HG02678 (cell line): ENCODE data around the gene LRRC46.
A peak's percentile ranks its signal among the peaks of the same experiment; 100 is the strongest.

Source experiments
- ATAC-seq: cut with Tn5 transposase; IDR thresholded peaks from one replicate; pipeline ENCODE4 v1.9.1; 2021; ENCODE audit warnings: mild to moderate bottlenecking, moderate library complexity; ENCODE audit not compliant: unreplicated experiment

Gene LRRC46, protein sequence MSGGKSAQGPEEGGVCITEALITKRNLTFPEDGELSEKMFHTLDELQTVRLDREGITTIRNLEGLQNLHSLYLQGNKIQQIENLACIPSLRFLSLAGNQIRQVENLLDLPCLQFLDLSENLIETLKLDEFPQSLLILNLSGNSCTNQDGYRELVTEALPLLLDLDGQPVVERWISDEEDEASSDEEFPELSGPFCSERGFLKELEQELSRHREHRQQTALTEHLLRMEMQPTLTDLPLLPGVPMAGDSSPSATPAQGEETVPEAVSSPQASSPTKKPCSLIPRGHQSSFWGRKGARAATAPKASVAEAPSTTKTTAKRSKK

DNA sequence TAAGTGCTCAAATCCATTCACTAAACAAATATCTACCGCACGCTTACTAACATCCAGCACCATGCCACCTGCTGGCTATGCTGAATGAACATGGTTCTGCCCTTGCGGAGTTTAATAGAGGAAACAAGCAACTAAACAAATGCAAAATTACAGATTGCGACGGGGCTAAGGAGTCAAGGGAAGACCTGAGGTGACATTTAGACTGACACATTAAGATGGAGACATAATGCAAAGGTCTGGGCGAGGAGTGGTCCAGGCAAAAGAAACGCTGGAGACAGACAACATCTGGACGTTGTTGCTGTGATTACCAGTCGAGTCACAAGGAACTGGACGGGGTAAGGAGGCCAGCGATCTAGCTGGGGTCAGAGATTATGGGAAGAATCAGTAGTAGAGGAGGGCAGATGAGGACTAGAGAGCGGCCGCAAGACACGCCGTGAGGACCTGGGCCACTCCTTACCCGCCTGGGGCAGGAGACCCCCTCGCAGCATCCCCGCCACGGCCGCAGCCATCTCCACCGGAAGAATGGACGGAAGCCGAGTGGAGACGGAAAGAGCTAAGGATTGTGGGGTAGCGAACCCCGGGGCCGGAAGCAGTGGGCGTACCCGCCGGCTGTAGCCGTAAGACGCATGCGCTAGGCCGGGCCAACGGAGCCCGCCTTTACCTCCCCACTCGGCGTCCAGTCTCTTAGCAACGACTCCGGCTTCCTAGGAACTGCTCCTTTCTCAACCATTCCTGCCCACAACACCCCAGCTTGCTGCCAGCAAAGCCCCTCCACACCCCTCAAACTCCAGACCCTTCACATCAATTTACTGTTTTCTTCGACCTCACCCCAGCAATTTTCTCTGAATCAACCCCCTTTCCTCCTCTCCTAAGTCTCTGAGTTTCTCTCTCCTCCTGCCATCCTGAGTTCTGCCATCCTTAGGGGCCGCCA, at the start of gene LRRC46, which contains the start of gene MRPL10:
LRRC46 (plus strand) TSS at position 668 of the 931 bp plus-strand sequence. CDS start 320 bp downstream, outside the sequence.
MRPL10 (minus strand) TSS at position 539 of the 931 bp plus-strand sequence; CDS start at position 509, 30 bp downstream.
- ATAC-seq, result peak; percentile 93

DNA sequence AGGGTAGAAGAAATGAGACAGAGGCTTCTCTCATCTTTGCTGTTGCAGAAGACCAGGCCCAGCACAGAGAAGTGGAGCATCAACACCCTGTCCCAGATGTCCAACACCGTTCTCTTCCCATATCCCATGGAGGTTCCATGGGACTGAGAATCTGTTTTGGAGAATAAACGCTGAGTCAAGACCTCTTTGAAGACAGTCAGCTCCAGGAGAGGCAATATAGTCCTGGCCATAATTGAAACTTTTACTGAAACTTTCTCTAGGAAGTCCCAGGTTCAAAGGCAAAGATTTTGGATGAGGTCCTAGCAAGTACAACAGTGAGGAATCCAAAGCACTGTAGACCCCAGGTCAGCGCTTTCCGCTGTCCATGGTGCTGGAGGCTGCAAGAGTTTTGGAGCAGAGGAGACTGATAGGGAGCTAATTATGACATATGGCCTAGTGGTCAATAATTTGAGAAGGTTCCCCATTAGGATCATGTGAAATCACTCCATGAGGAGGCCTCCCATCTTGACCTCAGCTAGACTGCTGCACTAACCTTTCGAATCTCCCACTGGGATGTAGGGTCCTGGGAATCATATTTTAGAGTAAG, 45.8 kb upstream of the LRRC46 start:
- no peak for ATAC-seq

DNA sequence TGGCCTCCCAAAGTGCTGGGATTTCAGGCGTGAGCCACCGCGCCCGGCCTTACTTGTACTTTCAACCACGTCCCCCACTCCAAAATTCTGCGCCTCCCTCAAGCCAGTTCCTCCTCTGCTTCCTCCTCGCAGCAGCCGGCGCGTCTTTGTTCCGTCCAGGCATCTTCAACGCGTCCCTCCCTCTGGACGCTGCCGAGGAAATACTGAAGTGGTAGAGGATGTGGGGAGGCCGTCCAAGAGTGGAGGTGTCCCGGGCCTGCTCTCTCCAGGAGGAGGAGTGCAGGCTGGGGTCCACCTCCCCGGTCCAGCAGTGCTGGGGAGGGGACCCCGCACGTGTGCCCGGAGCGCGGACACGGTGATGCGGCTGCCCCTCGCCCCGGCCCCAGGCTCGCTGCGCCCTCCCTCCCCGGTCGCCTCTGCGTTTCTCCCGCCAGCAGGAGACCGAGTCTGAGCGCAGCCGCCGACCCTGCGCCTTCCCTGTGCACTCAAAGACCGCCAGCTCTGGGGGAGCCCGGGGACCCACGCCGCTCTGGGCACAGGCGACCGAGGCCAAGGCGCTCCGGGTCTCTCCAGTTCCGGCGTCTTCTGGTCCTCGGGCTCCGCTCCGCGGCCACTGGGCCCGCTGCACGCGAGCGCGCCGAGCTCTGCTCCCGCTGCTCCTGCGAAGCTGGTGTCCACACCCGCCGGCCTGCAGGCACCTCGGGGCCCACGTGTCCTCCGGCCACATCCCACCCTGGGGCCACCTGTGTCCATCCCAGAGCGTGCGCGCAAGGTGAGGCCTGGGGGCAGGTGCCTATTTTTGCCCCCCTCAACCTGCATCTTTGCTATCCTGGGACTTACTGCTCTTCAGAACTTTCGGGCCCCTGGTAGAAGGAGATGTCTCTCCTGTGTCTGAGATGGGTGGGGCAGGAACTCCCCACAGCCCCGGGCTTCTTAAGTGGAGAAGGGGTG, 41.6 kb upstream of the LRRC46 start:
- no peak for ATAC-seq

DNA sequence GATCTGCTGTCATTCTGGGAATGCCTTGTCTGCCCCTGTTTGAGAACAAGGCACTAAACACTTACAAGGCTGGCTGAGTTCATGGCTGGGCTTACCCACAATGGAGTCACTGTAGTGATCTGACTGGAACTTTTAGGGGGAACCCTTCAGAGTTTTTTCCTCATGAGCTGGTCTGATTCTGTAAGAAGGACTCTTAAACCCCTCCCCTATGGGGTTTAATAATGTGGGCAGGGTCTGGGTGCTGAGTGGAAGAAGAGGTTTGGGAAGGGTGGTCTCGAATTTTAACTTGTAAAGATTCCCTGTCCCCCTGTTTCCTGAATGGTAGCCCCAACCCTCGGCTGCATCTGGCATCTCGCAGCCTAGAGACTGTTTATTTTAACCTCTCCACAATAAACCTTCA, 40.4 kb upstream of the LRRC46 start:
- ATAC-seq, result no peak

DNA sequence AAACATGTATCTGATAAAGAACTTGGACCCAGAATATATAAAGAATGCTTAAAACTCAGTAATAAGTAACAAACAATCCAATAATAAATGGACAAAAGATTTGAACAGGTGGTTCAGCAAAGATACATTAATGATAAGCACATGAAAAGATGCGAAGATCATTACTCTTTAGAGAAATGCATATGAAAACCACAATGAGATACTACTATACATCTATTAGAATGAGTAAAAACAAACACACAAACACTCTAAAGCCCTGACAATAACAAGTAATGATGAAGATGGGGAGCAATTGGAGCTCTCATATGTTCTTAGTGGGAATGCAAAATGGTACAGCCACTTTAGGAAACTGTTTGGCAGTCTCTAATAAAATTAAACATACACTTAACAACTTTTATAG, 39.0 kb upstream of the LRRC46 start:
- ATAC-seq, result no peak

DNA sequence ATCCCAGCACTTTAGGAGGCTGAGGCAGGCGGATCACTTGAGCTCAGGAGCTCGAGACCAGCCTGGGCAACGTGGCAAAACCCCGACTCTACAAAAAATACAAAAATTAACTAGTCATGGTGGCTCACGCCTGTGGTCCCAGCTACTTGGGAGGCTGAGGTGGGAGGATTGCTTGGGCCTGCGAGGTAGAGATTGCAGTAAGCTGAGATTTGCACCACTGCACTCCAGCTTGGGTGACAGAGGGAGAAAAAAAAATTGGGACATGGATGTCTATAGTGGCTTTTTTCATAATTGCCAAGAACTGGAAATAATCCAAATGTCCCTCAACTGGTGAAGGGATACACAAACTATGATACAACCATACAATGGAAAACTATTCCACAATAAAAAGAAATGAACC, 38.5 kb upstream of the LRRC46 start:
- no peak for ATAC-seq

DNA sequence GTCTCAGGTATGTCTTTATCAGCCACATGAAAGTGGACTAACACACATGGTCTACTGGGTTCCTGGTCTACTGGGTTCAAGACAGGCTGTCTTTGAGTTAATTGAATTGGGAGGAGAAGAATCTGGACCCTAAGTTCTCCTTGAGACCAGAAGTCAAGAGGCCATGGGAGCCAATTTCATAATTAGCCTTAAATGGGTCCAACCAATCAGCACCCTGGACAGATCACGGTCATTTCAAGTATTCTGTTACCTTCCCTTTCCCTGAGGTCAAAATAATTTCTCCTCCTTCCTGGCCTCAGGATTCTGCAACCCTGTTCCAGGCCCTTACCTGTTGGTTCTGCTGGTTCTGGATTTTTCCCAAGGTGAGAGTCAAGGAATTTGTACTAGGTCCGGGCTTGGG, 33.7 kb upstream of the LRRC46 start:
- no peak for ATAC-seq

DNA sequence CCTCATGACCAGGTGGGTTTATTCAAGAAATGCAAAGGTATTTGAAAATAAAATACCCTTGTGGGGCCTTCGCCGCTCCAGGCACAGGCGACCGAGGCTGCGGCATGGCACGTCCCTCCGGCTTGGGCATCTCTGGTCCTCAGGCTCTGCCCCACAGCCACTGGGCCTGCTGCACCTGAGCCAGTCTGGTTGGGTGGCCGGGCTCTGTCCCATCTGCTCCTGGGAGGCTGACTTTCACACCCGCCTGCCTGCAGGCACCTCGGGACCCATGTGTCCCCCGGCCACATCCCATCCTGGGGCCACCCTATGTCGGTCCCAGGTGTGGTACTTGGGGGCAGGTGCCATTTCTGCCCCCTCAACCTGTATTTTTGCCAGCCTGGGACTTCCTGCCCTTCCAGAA, 30.8 kb upstream of the LRRC46 start:
- ATAC-seq, result no peak

DNA sequence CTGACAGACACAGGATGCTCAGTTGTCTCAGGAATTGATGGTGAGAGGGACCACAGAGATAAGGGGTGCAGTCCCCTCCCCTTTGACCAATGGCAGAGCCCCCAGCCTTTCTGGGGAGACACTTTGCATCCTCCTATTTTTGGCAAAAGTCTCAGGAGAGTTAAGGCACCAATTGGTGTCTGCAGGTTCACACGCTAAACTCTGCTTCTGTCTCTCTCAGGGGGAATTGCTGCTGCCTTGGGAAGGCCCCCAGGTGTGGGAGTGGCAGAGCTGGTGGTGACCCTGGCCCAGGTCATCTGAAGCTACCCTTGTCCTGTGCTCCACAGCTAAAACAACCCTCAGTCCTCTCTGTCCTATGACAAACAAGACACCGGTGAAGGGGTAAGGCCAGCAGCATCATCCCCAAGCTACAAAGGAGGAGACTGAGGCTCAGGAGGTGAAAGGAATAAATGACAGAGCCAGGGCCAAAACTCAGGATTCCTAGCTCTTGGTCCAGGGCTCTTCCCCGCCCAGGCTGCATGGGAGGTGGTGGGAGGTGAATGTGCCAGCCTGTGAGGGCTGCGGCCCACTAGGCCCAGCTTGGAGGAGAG, 30.2 kb upstream of the LRRC46 start:
- no peak for ATAC-seq

DNA sequence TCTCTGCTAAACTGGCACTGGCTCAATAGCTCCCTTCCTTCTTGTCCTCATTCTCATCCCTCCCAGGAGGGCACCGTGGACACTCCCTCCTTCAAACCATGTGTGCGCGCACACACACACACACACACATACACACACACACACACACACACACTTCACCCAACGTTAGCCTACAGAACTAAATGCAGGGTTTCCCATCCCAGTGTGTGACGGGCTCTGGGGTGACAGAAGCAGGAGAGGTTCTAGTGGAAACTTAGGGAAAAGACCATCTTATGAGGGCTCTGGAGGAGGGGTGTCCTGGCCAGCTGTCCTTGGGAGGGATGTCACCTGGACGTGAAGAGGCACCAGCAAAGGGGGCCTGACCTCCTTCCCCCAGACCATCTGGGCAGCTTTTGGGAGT, 29.6 kb upstream of the LRRC46 start:
- no peak for ATAC-seq

DNA sequence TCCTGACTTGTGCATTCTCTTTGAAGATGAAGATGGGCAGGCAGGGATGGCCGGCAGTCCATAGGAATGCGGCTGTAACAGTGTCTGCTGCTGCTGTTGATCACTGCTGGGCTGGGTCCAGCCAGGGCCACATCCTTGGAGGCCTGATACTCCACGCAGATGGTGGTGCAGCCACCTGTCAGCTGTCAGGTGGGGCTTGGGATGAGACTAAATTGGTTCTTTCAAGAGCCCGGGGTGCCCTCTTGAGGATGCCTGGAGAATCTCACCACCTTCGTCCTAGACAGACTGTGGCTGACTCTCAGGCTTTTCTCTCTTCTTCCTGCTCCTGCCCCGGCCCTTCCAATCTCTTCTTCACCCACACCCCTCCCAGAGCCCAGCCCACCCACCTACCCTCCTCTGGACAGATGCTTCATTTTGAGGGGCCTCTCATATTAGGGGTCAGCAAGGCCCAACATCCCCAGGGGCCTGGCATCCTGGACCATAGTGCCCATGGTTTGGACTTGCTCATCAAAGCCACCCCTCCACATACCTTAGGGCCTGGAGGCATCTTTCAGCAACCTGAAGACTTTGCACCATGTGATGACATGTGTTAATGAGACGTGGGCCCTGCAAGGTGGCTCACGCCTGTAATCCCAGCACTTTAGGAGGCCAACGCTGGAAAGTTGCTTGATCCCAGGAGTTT, 29.0 kb upstream of the LRRC46 start:
- peak; percentile 62 for ATAC-seq

DNA sequence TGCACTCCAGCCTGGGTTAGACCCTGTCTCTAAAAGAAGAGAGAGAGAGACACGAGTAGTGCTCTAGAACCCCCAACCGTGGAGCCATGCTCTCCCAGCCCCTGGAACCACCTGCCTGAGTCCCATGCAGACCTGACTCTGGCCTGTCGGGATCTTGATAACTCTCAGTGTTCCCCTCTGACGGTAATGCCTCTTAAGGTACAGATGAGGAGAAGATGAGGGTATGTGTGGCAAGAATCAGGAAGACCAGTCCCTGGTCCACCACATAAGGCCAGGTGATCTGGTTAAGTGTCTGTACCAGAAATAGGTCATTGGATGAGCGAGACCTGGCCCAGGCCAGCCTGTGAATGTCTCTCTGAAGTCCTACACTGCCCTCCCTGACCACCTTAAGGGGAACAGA, 28.3 kb upstream of the LRRC46 start:
- ATAC-seq, result no peak

DNA sequence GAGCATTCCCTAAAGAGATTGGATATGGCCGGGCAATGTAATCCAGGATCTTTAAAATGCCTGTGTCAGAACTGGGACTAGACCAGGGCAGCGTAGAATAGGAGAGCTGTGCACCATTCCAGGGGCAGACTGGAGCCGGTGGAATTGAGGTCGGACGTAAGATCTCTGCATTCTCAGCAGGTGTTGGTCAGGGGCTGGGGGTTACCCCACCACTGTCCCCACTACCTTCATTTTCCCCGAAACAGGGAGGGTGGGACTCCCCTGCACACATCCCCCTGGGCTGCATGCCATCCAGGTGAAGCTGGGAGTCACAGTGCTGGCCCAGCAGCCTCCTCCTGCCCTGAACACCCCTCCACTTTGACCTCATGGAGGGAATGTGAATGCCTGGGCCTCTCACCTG, 27.7 kb upstream of the LRRC46 start:
- no peak for ATAC-seq

DNA sequence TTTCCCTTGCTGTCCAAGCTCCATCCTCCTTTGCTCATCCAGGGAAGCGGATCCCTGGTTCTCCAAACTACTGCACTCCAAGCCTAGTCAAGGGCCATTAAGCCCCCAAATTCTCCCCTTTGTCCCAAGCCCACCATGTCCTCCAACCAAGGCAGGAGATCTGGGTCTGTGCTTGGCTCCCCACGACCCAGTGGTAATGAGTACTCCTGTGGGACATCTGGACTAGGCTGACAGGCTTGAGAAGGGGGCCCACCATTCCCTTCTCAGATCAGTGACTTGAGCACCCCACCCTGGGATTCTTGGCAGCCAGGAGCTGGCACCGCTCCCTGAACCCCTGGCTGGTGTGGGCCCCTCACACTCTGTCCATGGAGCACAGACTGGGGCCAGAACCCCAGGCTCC, 27.0 kb upstream of the LRRC46 start:
- ATAC-seq, result no peak

DNA sequence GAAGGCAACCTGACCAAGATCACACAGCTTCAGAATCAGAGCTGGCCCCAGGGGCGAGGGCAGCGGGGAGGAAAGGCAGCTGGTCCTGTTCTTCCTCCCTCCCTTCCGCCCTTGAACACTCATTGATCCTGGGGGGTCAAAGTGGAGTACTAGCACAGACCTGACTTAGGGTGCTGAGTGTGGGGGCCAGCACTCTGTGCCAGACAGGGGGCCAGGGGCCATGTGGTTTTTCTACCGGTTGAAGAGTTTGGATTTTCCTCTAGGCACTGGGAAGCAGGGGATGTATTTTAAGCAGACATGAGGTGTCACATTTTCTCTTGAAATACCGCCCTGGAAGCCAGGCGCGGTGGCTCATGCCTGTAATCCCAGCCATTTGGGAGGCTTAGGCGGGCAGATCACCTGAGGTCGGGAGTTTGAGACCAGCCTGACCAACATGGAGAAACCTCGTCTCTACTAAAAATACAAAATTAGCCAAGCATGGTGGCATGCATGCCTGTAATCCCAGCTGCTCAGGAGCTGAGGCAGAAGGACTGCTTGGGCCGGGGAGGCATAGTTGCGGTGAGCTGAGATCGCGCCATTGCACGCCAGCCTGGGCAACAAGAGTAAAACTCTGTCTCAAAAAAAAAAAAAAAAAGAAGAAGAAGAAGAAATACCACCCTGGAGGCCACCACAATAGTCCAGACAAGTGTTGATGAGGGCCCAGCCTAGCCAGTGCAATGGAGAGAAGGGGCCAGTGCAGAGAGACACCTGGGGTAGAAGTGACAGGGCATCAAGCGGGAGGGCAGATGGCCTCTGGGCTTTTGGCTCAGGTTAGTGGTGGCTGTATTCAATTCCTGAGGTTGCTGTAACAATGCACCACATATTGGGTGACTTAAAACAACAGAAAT, 25.2 kb upstream of the LRRC46 start:
- ATAC-seq, result no peak

DNA sequence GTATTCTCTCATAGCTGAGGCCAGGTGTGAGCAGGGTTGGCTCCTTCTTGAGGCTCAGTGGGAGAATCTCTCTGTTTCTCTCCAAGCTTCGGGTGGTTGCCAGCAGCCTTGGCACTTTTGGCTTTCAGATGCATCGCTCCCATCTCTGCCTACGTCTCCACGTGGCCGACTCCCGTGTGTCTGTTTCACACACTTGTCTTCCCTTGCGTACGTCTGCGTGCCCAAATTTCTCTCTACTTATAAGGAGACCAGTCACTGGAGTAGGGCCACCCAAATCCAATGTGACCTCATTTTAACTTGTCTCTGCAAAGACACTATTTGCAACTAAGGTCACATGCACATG, 24.6 kb upstream of the LRRC46 start:
- no peak for ATAC-seq

DNA sequence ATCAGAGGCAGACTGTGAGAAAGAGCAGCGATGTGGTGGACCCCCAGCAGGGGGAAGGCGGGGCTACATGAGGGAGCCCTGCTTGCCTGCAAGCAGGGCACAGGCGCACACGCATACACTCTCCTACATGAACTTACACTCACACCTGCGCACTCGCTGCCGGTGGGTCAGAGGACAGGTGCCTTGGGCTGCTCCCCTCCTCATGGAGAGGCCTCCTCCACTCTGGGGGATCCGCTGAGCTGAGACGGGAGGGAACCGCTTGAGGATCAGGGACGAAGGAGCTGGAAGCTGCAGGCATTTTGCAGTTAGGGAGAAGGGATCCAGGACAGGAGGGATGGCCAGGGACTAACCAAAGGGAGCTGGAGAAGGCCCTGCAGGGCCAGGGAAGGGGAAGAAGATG, 24.0 kb upstream of the LRRC46 start:
- no peak for ATAC-seq

DNA sequence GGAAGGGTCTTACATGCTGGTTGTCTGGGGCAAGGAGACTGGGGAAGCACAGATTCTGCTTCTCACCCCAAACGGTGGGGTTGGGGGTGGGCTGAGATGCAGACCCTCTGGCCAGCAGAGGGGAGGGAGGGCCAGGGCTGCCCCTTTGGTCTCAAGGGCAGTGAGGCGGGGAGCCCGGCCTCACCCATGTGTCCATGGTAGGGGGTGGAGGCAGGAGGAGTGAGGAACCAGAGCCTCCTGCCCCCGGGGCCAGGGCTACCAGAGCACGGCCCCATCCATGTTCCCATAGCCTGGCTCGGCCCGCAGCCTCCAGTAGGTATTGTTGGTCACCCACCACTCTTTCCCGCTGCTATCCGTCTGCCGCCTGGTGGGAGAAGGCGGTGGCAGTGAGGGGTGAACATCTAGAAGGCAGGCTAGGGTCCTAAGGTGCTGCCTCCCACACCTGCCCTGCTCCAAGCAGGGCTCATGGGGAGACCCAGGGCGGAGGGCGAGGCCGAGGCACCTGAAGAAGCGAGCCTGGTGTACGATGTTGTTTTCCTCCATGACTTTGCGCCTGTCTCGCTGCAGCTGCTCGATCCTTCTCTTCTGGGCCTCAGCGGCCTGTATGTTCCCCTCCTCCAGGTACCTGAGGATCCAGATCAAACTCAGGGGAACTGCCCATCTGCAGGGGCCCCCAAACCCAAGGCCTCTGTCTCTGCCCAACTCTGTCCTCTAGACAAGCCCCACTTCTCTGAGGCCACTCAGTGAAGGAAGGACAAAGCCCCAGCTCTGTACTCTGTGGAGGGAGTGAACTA, 23.2 kb upstream of the LRRC46 start:
- ATAC-seq, result no peak
